Sigmoid colon (tissue), 4 donors: ENCODE results near the gene MTUS2.

ENCODE experiments used
- POLR2A ChIP-seq, 2 donors: fragments of 450-650 bp; IDR thresholded peaks; one replicate each; pipeline ENCODE4 v1.6.1; 2016; ENCODE audit warnings: antibody characterized with exemption in 2 of 2, mild to moderate bottlenecking in 2 of 2, moderate library complexity in 2 of 2
- POLR2AphosphoS5 ChIP-seq, 4 donors: sonication (generic); formaldehyde crosslinking; IDR thresholded peaks; one replicate each; pipeline ENCODE4 v1.6.1; 2017; ENCODE audit warnings: antibody characterized with exemption in 4 of 4
- TF ChIP-seq, protein P1 (sequence below), 4 experiments: fragments of 450-650 bp in 3 of 4; fragments of 200-600 bp in 1 of 4; IDR thresholded peaks; one replicate each; pipeline ENCODE4 v1.5.1; 2016 to 2019; ENCODE audit warnings: antibody characterized with exemption in 4 of 4, mild to moderate bottlenecking in 3 of 4, moderate library complexity in 2 of 4

- TF ChIP-seq, protein P1, sequence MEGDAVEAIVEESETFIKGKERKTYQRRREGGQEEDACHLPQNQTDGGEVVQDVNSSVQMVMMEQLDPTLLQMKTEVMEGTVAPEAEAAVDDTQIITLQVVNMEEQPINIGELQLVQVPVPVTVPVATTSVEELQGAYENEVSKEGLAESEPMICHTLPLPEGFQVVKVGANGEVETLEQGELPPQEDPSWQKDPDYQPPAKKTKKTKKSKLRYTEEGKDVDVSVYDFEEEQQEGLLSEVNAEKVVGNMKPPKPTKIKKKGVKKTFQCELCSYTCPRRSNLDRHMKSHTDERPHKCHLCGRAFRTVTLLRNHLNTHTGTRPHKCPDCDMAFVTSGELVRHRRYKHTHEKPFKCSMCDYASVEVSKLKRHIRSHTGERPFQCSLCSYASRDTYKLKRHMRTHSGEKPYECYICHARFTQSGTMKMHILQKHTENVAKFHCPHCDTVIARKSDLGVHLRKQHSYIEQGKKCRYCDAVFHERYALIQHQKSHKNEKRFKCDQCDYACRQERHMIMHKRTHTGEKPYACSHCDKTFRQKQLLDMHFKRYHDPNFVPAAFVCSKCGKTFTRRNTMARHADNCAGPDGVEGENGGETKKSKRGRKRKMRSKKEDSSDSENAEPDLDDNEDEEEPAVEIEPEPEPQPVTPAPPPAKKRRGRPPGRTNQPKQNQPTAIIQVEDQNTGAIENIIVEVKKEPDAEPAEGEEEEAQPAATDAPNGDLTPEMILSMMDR (IDR thresholded peaks at IDR 0.05), result no peak
- TF ChIP-seq POLR2A (IDR thresholded peaks at IDR 0.05), result no peak
- TF ChIP-seq POLR2AphosphoS5 (IDR thresholded peaks at IDR 0.05), result no peak
These were observed 285.6 kb downstream of the MTUS2 start for GRCh38 chr13:29105779-29106178.
